Measurements from ENCODE around the gene ADGRG4. TPM values are rescaled to one million over a fixed set of nuclear protein-coding genes. Genes with fewer than 3 reads are reported as not detected.
A peak's percentile ranks its signal among the peaks of the same experiment; 100 is the strongest.

ADGRG4 gene
- total and polyA plus RNA-seq, 11 donors: 0.04 to 0.07 TPM; not detected in 9

GRCh38 chrX:136268051-136269048 lies 32.4 kb upstream of the ADGRG4 start:
- 48 to 59% (median 55%) methylated on average over 5 of the region's 5 CpGs for WGBS, 4 donors

GRCh38 chrX:136269921-136270320 lies 30.8 kb upstream of the ADGRG4 start:
- H3K36me3 ChIP-seq: no peaks in the 10 kb centered on the region
- TF ChIP-seq POLR2A (IDR thresholded peaks at IDR 0.05) (no peak), CTCF (IDR thresholded peaks at IDR 0.05) (no peak)
- H3K4me3 ChIP-seq: no peak overlapping the region
- DNase-seq: no peak
- 25 to 76% (median 61%) methylated on average over 1 of the region's 1 CpG for WGBS, 4 donors
- no peak for ATAC-seq
- intact Hi-C loops (cut with DNase I): loop anchor here (2.0 to 10.0 kb wide), 11 partner anchors 53 to 245 kb away; partner anchors contain the start of genes BRS3 (in 1 of the 10) and HTATSF1 (in 1 of the 10)
- H3K27me3 ChIP-seq: peaks cover 0 to 5% (median 0%) of the 10 kb centered on the region in 9 donors
- no peaks in the 10 kb centered on the region for H3K9me3 ChIP-seq
- no peaks in the 10 kb centered on the region for H3K4me1 ChIP-seq
- H3K27ac ChIP-seq: no peak overlapping the region

More at GRCh38 chrX:136268051-136269048, 32.4 kb upstream of the ADGRG4 start:
- peak in 2 of 5 donors; percentile 25 to 28 for DNase-seq
- intact Hi-C loops (cut with DNase I): loop anchor here in 9 of 10 donors (1.0 to 10.0 kb wide), 10 partner anchors 51 to 241 kb away; partner anchors contain the start of gene HTATSF1 (in 1 of the 9)
- TF ChIP-seq POLR2A (IDR thresholded peaks at IDR 0.05) (no peak), CTCF (IDR thresholded peaks at IDR 0.05) (peak; percentile 59 to 82 (median 69))
- H3K4me1 ChIP-seq: no peaks in the 10 kb centered on the region
- H3K27me3 ChIP-seq: peaks cover 0 to 5% (median 0%) of the 10 kb centered on the region in 9 donors
- H3K9me3 ChIP-seq: no peaks in the 10 kb centered on the region
- no peak overlapping the region for H3K27ac ChIP-seq
- H3K4me3 ChIP-seq: no peak overlapping the region
- H3K36me3 ChIP-seq: no peaks in the 10 kb centered on the region
- peak in 3 of 4 donors; percentile 45 to 63 (median 49) for ATAC-seq

GRCh38 chrX:136271300-136271699 lies 29.5 kb upstream of the ADGRG4 start:
- ATAC-seq (no peak), DNase-seq (no peak)
- H3K4me1 ChIP-seq: no peaks in the 10 kb centered on the region
- no peaks in the 10 kb centered on the region for H3K27me3 ChIP-seq
- no peaks in the 10 kb centered on the region for H3K36me3 ChIP-seq
- intact Hi-C loops (cut with DNase I): loop anchor here in 2 of 10 donors (10.0 kb wide), 2 partner anchors 214 to 246 kb away; partner anchors contain the start of gene BRS3 (in 1 of the 2)
- H3K4me3 ChIP-seq: no peak overlapping the region
- 72 to 95% (median 77%) methylated on average over 1 of the region's 1 CpG for WGBS, 4 donors
- H3K9me3 ChIP-seq: no peaks in the 10 kb centered on the region
- no peak for TF ChIP-seq POLR2A (IDR thresholded peaks at IDR 0.05)
- TF ChIP-seq CTCF (IDR thresholded peaks at IDR 0.05): no peak
- H3K27ac ChIP-seq: no peak overlapping the region

GRCh38 chrX:136272325-136272724 lies 28.4 kb upstream of the ADGRG4 start:
- no peaks in the 10 kb centered on the region for H3K4me1 ChIP-seq
- no peak for DNase-seq
- WGBS, 4 donors: 39 to 47% (median 42%) methylated on average over 1 of the region's 1 CpG
- H3K27ac ChIP-seq: no peak overlapping the region
- H3K36me3 ChIP-seq: no peaks in the 10 kb centered on the region
- TF ChIP-seq POLR2A (IDR thresholded peaks at IDR 0.05): no peak
- no peak for TF ChIP-seq CTCF (IDR thresholded peaks at IDR 0.05)
- no peaks in the 10 kb centered on the region for H3K9me3 ChIP-seq
- no peak for ATAC-seq
- H3K4me3 ChIP-seq: no peak overlapping the region
- intact Hi-C loops (cut with DNase I): loop anchor here in 2 of 10 donors (10.0 kb wide), 2 partner anchors 212 to 248 kb away; partner anchors contain the start of gene BRS3 (in 1 of the 2)
- H3K27me3 ChIP-seq: no peaks in the 10 kb centered on the region

Data from heart left ventricle (tissue), 16 donors.